HTERT RPE-1 (cell line): ENCODE results near the gene TFRC.
"Not testable (repeated sequence)": the region's sequence is repeated elsewhere in the genome, so short reads cannot be mapped to it uniquely, and the experiment has no call there.

Source experiments
- in situ Hi-C: fragments of 300-500 bp; cut with MboI; formaldehyde crosslinking; loops from 4 replicates; pipeline ENCODE4 v1.14.3; 2020; ENCODE audit warnings: low sequenced_read_pairs

Gene TFRC

GRCh38 chr3:196049653-196050052 is 32.2 kb downstream of the TFRC start:
- in situ Hi-C loops = no loop called here

GRCh38 chr3:196048922-196049598 is 32.8 kb downstream of the TFRC start:
- in situ Hi-C loops = no loop called here

- in situ Hi-C loops = no loop called here
Measured at GRCh38 chr3:196047391-196048030, 34.4 kb downstream of the TFRC start.

DNA sequence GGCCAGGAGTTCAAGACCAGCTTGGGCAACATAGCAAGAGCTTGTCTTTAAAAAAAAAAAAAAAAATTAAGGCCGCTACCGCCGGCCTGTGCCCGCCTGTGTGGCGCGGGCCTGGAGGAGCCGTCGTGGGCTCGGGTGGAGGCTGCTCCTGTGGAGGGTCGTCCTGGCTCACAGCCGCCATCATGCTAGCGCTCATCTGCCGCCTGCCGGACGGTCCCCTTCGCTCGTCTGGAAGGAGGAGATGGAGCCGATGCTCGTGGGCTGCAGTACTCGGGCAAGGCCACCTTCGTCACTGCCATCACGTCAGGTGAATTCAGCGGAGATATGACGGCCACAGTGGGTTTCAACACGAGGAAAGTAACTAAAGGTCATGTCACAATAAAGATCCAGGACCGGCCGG is 37.4 kb downstream of the TFRC start:
- in situ Hi-C loops = no loop called here

DNA sequence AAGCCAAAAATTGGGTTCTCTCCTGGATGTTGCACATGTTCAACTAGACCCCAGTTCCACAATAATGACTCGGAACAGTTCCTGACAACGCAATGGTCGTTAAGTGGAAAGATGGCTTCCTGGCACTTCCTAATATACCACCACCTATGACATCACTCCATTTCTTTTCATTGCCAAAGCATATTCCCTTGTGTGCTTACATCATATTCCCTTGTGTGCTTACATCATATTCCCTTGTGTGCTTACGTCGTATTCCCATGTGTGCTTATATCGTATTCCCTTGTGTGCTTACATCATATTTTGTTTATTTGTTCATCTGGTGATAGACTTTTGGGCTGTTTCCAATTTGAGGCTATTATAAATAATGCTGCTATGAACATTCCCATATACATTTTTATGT is 39.2 kb downstream of the TFRC start:
- in situ Hi-C loops = no loop called here

- in situ Hi-C loops = no loop called here
Measured at GRCh38 chr3:196039359-196039758, 42.5 kb downstream of the TFRC start.

DNA sequence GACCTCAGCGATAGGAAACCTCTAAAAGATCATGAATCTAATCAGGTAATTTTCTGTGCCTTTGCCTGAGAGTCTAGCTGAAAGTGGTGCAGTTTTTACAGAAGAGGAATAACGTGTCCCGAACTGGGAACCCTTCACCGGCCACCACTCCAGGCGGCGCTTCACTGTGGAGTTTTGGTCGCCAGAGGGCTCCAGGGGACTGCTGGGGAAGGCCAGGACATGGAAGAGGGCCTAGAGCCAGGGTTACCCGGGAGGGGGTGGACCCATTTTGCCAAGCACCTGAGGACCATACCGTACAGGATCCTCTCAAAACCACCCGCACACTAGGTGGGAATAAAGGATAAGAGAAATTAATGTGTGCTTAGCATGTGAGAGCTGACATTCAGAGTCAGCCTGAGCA is 55.8 kb downstream of the TFRC start:
- in situ Hi-C loops = not testable (repeated sequence)

DNA sequence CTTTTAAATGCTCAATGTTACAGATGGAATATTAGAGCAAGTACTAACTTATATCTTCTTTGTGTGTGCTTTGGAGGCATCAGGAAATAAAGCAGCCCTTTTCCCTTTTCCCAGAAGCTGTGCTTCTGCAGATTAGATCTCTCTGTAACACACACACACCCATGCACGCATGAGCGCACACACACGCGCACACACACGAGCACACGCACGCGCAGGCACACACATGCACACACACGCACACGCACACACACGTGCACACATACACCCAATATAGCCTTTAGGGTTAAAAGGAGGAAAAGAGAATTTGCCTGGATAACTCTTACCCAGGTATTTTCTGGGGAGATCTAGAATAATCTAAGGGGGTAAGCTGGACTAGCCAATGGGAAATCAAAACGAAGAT is 56.9 kb downstream of the TFRC start:
- in situ Hi-C loops = no loop called here

- in situ Hi-C loops = no loop called here
Measured at GRCh38 chr3:196023947-196024346, 57.9 kb downstream of the TFRC start.

GRCh38 chr3:196022499-196022878 is 59.4 kb downstream of the TFRC start:
- in situ Hi-C loops = not testable (repeated sequence)

- in situ Hi-C loops = no loop called here
Measured at GRCh38 chr3:196020373-196020772, 61.5 kb downstream of the TFRC start.

DNA sequence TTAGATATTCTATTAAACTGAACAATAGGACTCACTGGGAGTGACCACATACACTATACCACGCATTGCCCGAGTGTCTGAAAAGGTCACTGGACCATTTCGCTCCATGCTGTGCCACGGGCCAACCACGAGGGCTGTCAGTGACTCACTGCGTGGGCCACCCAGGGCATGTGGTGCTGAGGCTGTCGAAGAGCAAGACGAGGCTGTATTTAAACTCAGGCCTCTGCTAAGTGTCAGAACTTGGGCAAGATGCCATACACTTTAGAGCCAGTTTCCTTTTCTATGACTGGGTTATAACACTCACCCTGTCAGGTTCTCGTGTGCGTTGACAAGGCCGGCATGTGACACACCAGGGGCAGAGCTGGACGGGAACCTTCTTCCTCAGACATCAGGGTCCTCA is 62.3 kb downstream of the TFRC start:
- in situ Hi-C loops = not testable (repeated sequence)

DNA sequence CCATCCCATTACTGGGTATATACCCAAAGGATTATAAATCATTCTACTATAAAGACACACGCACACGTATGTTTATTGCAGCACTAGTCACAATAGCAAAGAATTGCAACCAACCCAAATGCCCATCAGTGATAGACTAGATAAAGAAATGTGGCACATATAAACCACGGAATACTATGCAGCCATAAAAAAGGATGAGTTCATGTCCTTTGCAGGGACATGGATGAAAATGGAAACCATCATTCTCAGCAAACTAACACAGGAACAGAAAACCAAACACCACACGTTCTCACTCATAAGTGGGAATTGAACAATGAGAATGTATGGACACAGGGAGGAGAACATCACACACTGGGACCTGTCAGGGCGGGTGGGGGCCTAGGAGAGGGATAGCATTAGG is 63.7 kb downstream of the TFRC start:
- in situ Hi-C loops = not testable (repeated sequence)

DNA sequence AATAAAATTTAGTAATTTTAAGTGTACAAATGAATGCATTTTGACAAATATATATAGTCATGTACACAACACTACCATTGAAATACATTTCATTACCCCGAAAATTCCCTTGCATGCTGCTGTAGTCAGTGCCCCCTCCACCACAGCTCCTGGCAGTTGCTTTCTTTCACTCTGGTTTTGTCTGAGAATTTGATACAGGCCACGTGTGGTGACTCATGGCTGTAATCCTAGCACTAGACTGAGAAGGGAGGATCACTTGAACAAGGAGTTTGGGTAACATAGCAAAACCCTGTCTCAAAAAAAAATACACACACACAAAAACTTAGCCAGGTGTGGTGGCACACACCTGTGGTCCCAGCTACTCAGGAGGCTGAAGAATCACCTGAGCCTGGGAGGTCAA is 65.4 kb downstream of the TFRC start:
- in situ Hi-C loops = no loop called here

GRCh38 chr3:196016059-196016458 is 65.8 kb downstream of the TFRC start:
- in situ Hi-C loops = no loop called here

DNA sequence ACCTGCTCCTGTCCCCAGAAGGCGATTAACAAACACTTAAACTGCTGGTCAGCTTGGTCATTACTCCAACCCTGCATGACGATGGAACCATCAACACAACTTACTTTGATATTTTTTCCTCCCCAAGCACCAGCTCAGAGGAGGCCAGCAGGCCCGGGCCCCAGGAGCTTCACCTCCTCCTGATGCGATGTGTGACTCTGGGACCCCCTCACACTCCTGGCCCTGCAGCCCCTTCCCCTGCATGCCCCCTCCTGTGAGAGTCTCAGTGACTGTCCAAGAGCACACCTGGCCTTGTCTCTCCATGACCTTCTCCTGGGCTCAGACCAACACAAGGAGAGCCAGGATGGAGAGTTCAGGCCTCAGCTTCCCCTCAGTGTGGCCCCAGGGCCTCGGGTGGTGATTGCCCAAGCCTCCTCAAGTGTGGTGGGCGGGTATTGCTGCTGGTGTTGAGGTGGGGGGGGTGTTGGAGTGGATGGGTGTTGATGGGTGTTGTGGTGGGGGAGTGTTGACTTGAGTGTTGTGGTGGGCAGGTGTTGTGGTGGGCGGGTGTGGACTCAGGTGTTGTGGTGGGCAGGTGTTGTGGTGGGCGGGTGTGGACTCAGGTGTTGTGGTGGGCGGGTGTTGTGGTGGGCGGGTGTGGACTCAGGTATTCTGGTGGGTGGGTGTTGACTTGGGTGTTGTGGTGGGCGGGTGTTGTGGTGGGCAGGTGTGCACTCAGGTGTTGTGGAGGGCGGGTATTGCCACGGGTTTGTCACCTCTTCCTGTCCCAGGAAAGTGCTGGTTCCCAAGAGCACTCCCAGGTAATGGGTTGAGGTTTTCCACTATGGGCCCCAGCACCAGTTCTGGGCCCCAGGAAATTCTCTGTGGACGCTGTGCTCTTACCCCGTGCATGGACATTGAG is 68.1 kb downstream of the TFRC start:
- in situ Hi-C loops = no loop called here

DNA sequence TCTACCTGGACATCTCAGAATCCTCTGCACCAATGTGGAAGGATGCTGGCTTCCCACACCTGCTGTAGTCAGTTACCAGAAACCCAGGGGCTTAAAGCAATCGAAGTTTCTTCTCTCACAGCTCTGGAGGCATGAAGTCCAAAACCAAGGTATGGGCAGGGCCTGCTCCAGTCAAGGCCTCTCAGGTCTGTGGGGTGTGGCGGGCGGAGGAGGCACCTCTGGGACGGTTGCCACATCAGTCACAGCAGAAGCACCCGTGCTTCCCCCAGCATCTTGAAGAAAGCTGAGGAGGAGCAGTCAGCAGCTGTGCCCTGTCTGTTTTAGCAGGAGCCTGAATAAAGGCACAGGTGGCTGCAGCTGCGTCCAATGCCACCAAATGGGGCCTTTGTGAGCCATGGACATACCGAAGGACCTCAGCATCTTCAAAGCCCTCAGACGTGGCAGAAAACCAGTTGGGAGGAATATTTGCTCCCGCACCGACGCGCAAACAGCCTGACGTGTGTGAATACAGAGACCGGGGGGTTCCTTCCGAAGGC is 68.9 kb downstream of the TFRC start:
- in situ Hi-C loops = no loop called here

GRCh38 chr3:196012481-196012880 is 69.4 kb downstream of the TFRC start:
- in situ Hi-C loops = no loop called here

DNA sequence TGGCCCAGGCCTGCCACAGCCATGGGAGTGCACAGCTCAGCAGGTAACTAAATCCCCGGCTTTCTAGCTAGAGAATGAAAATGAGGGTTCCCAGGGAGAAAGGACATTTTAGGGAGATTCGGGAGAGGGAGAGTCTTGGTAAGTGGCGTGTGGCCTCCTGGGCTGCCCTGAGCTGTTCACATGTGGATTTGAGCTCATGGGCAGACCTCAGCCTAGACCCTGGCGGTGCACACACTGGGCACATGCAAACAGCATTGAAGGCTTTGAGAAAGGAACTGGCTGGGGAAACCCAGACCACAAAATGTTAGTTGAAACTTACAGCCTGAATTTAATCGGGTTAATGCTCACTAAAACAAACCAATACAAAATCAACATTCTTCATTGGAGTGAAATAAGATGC is 72.4 kb downstream of the TFRC start:
- in situ Hi-C loops = no loop called here

- in situ Hi-C loops = no loop called here
Measured at GRCh38 chr3:196008929-196009328, 73.0 kb downstream of the TFRC start.

- in situ Hi-C loops = no loop called here
Measured at GRCh38 chr3:196008387-196008786, 73.5 kb downstream of the TFRC start.
